Anterior cingulate cortex (tissue), 58 donors: ENCODE data around the gene OR6P1.
A peak's percentile ranks its signal among the peaks of the same experiment; 100 is the strongest.

ENCODE experiments used
- DNase-seq, 58 donors: peaks; one replicate each; lab custom pipeline; 2025; lab: John Stamatoyannopoulos, UW

OR6P1 gene, protein sequence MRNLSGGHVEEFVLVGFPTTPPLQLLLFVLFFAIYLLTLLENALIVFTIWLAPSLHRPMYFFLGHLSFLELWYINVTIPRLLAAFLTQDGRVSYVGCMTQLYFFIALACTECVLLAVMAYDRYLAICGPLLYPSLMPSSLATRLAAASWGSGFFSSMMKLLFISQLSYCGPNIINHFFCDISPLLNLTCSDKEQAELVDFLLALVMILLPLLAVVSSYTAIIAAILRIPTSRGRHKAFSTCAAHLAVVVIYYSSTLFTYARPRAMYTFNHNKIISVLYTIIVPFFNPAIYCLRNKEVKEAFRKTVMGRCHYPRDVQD

DNA sequence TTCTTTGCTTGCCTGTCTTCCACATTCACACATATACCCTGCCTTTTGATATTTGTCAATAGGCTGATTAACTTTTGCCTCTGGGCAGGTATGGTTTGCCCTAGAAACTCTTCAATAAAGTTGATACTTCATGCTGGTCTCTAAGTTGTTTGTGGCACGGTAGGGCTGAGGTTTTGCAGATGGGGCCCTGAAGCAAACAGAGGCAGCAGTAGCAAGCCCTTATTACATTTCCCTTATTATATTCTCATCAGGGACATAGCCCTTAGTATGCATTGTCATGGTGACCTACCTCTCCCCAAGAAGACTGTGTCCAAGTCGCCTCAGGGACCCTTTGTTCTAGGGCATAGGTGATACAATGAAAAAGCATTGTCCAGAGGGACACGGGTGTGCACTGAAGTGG is at the start of gene OR6P1:
TSS of gene OR6P1 (minus strand) at position 101 of the 400 bp plus-strand sequence. CDS start 6,976 bp downstream, outside the sequence.
- no peak for DNase-seq

DNA sequence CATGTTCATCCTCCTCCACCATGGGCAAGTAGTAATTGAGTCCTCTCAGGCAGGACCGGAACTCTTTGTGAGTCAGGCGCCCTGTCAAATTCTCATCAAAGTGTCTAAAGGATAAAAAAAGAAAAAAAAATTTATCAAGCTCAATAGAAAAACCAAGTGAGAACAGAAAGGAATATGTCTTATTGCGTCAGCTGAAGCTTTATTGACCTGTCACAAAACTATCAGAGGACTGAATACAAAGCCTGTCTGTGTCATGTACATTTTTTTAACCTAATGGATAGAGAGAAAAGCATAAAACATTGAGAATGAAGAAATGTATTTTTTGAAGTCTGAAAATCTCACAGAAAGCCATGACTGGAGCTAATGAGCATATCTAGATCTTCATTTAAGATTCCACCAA is 43.4 kb upstream of the OR6P1 start:
- DNase-seq = no peak

DNA sequence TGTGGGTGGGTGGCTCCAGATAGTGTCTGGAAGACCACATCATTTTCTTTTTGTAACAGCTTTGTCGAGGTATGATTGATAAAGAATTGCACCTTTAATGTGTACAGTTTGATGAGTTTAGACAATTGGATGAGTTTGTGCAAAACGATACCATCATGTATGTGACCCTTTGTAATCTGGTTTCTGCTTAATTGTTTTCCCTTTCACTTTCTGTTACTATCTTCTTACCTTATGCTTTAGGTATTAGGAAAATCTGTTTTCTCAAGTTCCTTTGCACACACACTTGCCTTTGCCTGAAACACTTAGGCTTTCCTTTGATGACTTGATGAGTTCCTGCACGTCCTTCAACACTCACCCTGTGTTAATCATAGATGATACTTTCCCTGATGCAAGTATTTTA is 41.5 kb upstream of the OR6P1 start:
- no peak for DNase-seq

- DNase-seq = no peak
Observed at GRCh38 chr1:158607296-158607695, 36.9 kb upstream of the OR6P1 start.

DNA sequence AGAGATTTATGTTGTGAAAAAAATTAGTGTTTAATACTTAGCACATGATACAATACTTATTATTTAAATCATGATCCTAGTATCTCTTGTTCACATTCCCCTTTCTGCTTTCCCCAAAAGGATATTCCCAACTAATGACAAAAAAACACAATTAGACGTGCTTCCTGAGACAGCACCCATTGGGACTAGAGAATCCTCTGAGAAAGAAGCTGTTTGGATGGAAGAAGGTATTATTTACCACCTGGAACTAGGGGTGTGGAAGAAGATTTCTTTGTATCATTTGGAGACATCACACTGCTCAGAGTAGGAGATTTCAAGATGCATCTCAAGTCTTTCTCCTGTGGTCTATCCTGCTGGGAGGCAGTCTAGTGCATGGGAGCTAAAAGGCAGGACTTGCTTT is 34.6 kb upstream of the OR6P1 start, which contains the start of gene OR10Z1:
TSS of gene OR10Z1 (plus strand) at position 301 of the 400 bp plus-strand sequence. CDS start 1,171 bp downstream, outside the sequence.
- DNase-seq = no peak

DNA sequence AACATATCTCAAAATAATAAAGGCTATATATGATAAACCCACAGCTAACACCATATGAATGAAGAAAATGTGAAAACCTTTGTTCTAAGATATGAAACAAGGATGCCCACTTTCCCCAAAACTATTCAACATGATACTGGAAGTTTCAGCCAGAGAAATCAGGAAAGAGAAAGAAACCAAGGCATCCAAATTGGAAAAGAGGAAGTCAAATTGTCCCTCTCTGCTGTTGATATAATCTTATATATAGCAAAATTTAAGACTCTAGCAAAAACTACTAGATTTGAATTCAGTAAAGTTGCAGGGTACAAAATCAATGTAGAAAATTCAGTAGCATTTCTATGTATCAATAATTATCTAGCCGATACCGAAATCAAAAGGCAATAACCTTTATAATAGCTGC is 30.4 kb upstream of the OR6P1 start:
- DNase-seq = no peak

- DNase-seq = no peak
Observed at GRCh38 chr1:158586942-158587341, 16.6 kb upstream of the OR6P1 start.

GRCh38 chr1:158583962-158584361 is 13.6 kb upstream of the OR6P1 start:
- DNase-seq = no peak

- DNase-seq = no peak
Observed at GRCh38 chr1:158579733-158580132, 9.4 kb upstream of the OR6P1 start, which contains the start of gene OR10X1. Gene OR10X1, minus strand, starts transcription at chr1:158579899. Its CDS starts 0 bp downstream, at chr1:158579899.

GRCh38 chr1:158577561-158577960 is 7.2 kb upstream of the OR6P1 start:
- DNase-seq = no peak

DNA sequence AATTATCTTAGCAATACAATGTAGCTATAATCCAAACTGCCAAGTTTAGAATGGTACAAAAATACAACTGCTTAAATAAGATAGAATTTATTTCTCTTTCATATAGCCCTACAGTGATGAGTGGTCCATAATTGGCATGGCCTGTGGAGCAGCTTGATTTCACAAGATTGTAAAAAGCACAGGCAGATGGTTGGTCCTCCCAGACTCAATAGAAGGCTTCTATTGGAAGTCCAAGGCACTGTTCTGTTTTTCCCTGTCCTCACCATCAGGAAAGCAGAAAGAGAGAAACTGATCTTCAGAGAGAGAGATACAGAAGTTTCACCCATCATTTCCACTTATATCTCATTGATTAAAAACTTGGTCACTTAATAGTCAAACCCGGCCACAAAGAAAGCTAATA is 1.8 kb upstream of the OR6P1 start:
- no peak for DNase-seq

GRCh38 chr1:158564608-158565007 is 5.8 kb downstream of the OR6P1 start:
- DNase-seq = no peak

- DNase-seq = no peak
Observed at GRCh38 chr1:158563853-158564252, 6.5 kb downstream of the OR6P1 start.

- DNase-seq = no peak
Observed at GRCh38 chr1:158559696-158560095, 10.7 kb downstream of the OR6P1 start.

GRCh38 chr1:158554352-158554751 is 16.0 kb downstream of the OR6P1 start, which contains the start of gene OR6Y1:
Gene OR6Y1, minus strand, starts transcription at chr1:158554405. Its CDS starts 6,300 bp downstream, at chr1:158548105.
- DNase-seq = no peak

DNA sequence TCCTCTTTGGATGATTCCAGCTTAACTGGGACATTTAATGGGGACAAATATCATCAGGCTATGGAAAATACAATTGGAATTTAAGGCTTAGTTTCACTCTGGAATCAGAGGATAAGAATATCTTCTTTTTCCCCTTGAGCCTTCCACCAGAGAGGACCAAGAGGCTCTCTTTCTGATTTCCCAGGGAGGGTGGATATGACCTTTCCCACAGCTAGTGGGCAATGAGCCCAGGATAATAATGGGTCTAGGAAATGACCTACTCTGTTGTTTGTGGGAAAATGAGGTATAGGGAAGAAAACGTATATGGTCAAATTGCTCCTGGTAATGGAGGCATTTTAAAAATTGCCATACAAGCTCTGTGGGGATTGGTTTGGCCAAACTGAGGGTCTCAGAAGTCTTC is 18.1 kb downstream of the OR6P1 start:
- DNase-seq = no peak

- DNase-seq = no peak
Observed at GRCh38 chr1:158547533-158547932, 22.8 kb downstream of the OR6P1 start.

DNA sequence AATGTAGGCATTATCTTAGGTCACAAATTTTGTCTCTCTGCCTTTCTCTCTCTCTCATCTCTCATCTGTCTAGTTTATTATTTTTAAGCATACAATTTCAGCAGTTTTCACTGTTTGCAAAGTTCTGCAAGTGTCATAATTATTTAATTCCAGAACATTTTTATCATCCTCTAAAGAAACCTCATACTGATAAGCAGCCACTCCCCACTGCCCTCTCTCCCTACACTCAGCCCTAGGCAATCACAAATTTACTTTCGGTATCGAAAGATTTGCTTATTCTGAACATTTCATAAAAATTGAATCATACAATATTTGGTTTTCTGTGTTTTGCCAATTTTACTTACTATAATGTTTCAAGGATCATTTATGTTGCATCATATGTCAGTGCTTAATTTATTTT is 32.8 kb downstream of the OR6P1 start:
- no peak for DNase-seq

DNA sequence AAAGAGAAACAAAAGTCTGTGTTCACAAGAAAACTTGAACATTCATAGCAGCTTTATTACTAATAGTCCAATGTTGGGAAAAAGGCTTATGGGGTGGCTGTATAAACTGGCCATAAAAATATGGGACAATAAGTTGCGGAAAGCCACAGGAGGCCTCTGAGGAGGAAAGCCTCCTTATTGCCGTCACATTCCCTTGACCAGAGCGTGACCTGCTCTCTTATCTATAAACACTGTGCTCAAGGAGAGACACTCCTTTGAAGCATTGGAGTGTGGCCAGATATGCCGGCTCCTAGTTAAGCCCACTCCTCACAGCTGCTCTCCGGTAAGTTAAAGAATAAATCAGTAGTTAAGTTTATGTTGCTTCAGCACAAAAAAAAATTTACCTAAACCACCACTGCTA is 35.9 kb downstream of the OR6P1 start:
- DNase-seq = no peak

DNA sequence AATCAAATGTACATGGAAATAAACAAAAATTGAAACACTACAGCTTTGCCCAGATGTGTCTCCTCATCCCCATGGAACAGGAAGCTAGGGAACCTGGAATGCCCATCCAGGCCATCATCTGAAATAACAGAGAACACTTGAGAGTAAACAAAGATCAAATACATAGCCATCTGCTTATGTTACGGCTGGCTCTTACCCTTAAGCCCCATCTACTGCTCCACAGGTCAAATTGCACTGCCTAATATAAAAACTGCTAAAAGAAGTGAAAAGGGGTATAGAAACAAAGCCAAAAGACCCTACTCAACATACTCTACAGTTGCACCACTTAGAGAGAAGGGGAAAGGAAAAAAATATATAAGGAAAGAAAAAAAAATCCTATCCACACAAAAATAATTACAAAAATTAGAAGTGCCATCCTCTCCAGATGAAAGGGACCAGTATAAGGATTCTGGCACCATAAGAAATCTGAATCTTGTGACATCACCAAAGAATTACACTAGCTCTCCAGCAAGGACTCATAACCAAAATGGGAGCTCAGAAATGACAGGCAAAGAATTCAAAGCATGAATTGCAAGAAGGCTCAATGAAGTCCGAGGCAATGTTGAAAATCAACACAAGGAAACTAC is 43.1 kb downstream of the OR6P1 start:
- DNase-seq = peak in 2 of 58 donors; percentile 1 to 7

- DNase-seq = no peak
Observed at GRCh38 chr1:158521666-158522058, 48.7 kb downstream of the OR6P1 start.
